ENCODE results near the gene DISC1. TPM values are rescaled to one million over a fixed set of nuclear protein-coding genes. Genes with fewer than 3 reads are reported as not detected.
A peak's percentile ranks its signal among the peaks of the same experiment; 100 is the strongest.

Gene DISC1
- total and polyA plus RNA-seq, 2 donors (not counting 3 experiments of a cell fraction or from before 2014, with no cell fraction given): 3.3 to 14.7 TPM

DNA sequence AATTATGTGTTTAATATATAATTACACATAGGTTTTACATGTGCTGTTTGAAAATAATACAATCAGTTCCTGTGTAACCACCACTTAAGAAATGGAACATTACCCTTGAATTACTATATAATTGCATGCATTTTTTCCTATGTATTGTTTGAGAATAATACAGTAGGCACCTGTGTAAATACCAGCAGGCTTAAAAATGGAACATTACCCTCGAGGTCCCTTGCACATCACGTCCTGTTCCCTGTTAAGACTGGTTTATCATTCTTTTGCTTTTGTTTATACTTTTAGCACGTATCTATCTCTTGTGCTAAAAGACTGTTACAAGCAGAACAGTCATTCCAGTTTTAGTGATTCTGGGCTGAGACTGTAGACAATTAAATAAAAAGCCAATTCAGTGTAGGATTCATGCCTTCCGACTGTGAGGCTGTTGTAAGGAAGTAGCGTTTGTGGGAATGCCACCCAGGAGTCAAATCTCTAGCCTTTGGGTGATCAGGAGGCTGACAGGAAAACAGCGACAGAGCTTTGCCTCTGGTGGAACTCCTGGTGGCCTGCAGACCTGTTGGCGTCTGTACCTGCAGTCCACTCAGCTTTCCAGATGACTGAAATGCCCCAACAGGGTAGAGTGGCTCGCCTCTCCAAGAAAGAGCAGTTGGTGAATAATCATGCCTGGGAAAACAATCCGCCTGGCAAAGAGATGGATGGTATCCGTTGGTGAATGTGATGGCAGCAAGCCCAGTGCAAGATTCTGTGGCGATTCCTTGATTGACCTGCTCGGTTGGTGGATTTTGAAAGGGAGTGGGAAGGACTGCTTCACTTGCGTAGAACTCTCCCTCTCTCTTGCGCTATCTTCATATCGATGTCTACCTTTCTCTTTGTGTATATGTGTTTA is 58.0 kb downstream of the DISC1 start:
- POLR2A ChIA-PET: interaction anchor here (0.6 kb wide), 1 partner anchor 20 kb away, joined by 9 read pairs; no protein-coding TSS in a partner anchor

More for the DNA sequence above, 58.0 kb downstream of the DISC1 start:
- no peak overlapping the region for H3K4me2 ChIP-seq (ENCODE audit: insufficient read depth, low read length)
- no peaks in the 10 kb centered on the region for H4K20me1 ChIP-seq (replicated peaks; ENCODE audit: control insufficient read depth, extremely low read depth, insufficient read depth, low read length)
- peak; percentile 37 for DNase-seq (ENCODE audit: low read depth, low spot score)
- no peak overlapping the region for H3K4me3 ChIP-seq (replicated peaks in 1 of 3; ENCODE audit: insufficient read depth in 1 of 3, low read depth in 1 of 3, low read length in 3 of 3)
- no peak overlapping the region for H2AFZ ChIP-seq (ENCODE audit: low read depth, low read length)
- no peaks in the 10 kb centered on the region for H3K36me3 ChIP-seq (ENCODE audit: control insufficient read depth in 2 of 2, extremely low read depth in 1 of 2, insufficient read depth in 2 of 2, low read length in 2 of 2)
- peaks cover under 1% of the 10 kb centered on the region for H3K4me1 ChIP-seq (ENCODE audit: control insufficient read depth, extremely low read depth, insufficient read depth, low read length)
- H3K9me1 ChIP-seq (replicated peaks; ENCODE audit: control insufficient read depth, extremely low read depth, insufficient read depth, low read length): no peaks in the 10 kb centered on the region
- no peak overlapping the region for H3K9ac ChIP-seq (replicated peaks; ENCODE audit: extremely low read depth, insufficient read depth, low read length)
- CTCF ChIA-PET: interaction anchor here (0.6 to 1.0 kb wide), 2 partner anchors 21 to 596 kb away, joined by 3 to 4 read pairs; no protein-coding TSS in a partner anchor
- intact Hi-C loops (cut with micrococcal nuclease): no loop called here
- TF ChIP-seq GATA2 (IDR thresholded peaks at IDR 0.05; ENCODE audit: insufficient read depth, insufficient read length, low read depth, low read length) (no peak), JUN (IDR thresholded peaks at IDR 0.05; ENCODE audit: borderline replicate concordance, insufficient read depth, insufficient read length, low read depth) (no peak), MYC (IDR thresholded peaks at IDR 0.05; ENCODE audit: low read depth, low read length) (no peak), FOS (IDR thresholded peaks at IDR 0.05; ENCODE audit: borderline replicate concordance, insufficient read depth, low read length) (no peak), EZH2 (IDR thresholded peaks at IDR 0.05; ENCODE audit: borderline replicate concordance, low read depth, low read length, severe bottlenecking) (no peak), POLR2AphosphoS5 (IDR thresholded peaks at IDR 0.05; ENCODE audit: insufficient read depth, low read depth, low read length) (no peak)
- TF ChIP-seq, protein P1, sequence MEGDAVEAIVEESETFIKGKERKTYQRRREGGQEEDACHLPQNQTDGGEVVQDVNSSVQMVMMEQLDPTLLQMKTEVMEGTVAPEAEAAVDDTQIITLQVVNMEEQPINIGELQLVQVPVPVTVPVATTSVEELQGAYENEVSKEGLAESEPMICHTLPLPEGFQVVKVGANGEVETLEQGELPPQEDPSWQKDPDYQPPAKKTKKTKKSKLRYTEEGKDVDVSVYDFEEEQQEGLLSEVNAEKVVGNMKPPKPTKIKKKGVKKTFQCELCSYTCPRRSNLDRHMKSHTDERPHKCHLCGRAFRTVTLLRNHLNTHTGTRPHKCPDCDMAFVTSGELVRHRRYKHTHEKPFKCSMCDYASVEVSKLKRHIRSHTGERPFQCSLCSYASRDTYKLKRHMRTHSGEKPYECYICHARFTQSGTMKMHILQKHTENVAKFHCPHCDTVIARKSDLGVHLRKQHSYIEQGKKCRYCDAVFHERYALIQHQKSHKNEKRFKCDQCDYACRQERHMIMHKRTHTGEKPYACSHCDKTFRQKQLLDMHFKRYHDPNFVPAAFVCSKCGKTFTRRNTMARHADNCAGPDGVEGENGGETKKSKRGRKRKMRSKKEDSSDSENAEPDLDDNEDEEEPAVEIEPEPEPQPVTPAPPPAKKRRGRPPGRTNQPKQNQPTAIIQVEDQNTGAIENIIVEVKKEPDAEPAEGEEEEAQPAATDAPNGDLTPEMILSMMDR (IDR thresholded peaks at IDR 0.05; ENCODE audit: extremely low read depth in 1 of 2, insufficient read depth in 1 of 2, low read depth in 1 of 2, low read length in 2 of 2): no peak
- TF ChIP-seq, protein P2, sequence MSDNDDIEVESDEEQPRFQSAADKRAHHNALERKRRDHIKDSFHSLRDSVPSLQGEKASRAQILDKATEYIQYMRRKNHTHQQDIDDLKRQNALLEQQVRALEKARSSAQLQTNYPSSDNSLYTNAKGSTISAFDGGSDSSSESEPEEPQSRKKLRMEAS (IDR thresholded peaks at IDR 0.05; ENCODE audit: insufficient read depth, insufficient read length): no peak
- H3K9me3 ChIP-seq (replicated peaks; ENCODE audit: control insufficient read depth, insufficient read depth, low read length): no peaks in the 10 kb centered on the region
- FAIRE-seq: no peak
- H3K79me2 ChIP-seq (ENCODE audit: control insufficient read depth, insufficient read depth, low read length): no peaks in the 10 kb centered on the region
- BruUV-seq (replicated peaks): TSS peak; percentile 27
- dilution Hi-C loops (cut with MboI; ENCODE audit: extremely low pct_ligation_motif_present, low sequenced_read_pairs): no loop called here
- H3K27ac ChIP-seq (ENCODE audit: insufficient read depth, low read depth, low read length): no peak overlapping the region
- no peaks in the 10 kb centered on the region for H3K27me3 ChIP-seq (ENCODE audit: control insufficient read depth in 2 of 2, insufficient read depth in 2 of 2, low read length in 2 of 2)
